WI38 (cell line): Measurements from ENCODE around the gene PGR.
"Not testable (repeated sequence)": the region's sequence is repeated elsewhere in the genome, so short reads cannot be mapped to it uniquely, and the experiment has no call there.

Experiments used
- H3K4me3 ChIP-seq: 2 replicates; pipeline ENCODE4 v1.5.1; 2011; ENCODE audit warnings: low read depth, mild to moderate bottlenecking, control low read depth, low read length
- CTCF ChIP-seq: IDR thresholded peaks from 2 replicates; pipeline ENCODE4 v1.5.1; 2012; ENCODE audit warnings: low read depth, mild to moderate bottlenecking, control low read depth, low read length

Gene PGR

GRCh38 chr11:101014600-101015285 is 114.9 kb downstream of the PGR start:
- peak overlapping the region; percentile 6; the same call in 1 of the 2 replicates for H3K4me3 ChIP-seq
- TF ChIP-seq CTCF: no peak

GRCh38 chr11:101013702-101014101 is 115.9 kb downstream of the PGR start:
- H3K4me3 ChIP-seq: not testable (repeated sequence)

GRCh38 chr11:101011881-101012280 is 117.7 kb downstream of the PGR start:
- no peak overlapping the region for H3K4me3 ChIP-seq
- TF ChIP-seq CTCF: no peak

GRCh38 chr11:101010899-101011298 is 118.7 kb downstream of the PGR start:
- H3K4me3 ChIP-seq: no peak overlapping the region
- no peak for TF ChIP-seq CTCF

GRCh38 chr11:101009690-101010055 is 119.9 kb downstream of the PGR start:
- no peak for TF ChIP-seq CTCF

GRCh38 chr11:101008961-101009689 is 120.5 kb downstream of the PGR start:
- no peak for TF ChIP-seq CTCF
- H3K4me3 ChIP-seq: no peak overlapping the region

More at GRCh38 chr11:101009690-101010055, 119.9 kb downstream of the PGR start:
- H3K4me3 ChIP-seq: no peak overlapping the region

GRCh38 chr11:101003468-101003867 is 126.1 kb downstream of the PGR start:
- TF ChIP-seq CTCF: 0 out of 2 replicates have a peak, but pooled peaks have one; percentile 7
- no peak overlapping the region for H3K4me3 ChIP-seq
